HEK293T (cell line): ENCODE measurements around the gene HSDL2.

ENCODE experiments used
- CTCF ChIA-PET: fragments of 350-600 bp; formaldehyde crosslinking; extraction: SDS; loops from one replicate; lab custom pipeline; 2021; ENCODE audit warnings: antibody characterized with exemption, inconsistent platforms; lab: Yijun Ruan, JAX
- POLR2A ChIA-PET: fragments of 350-600 bp; formaldehyde crosslinking; extraction: SDS; loops from one replicate; lab custom pipeline; 2020; ENCODE audit warnings: antibody characterized with exemption, inconsistent platforms; lab: Yijun Ruan, JAX
- DNase-seq: peaks from one replicate; pipeline ENCODE4 v3.0.0; 2012; ENCODE audit warnings: mixed read lengths; ENCODE audit errors: extremely low spot score
- ARNT ChIP-seq: fragments of 450-650 bp; IDR thresholded peaks from 2 replicates; pipeline ENCODE4 v1.6.1; 2017; ENCODE audit warnings: mild to moderate bottlenecking
- BHLHE40 ChIP-seq: fragments of 450-650 bp; IDR thresholded peaks from 2 replicates; pipeline ENCODE4 v1.6.1; 2016; ENCODE audit warnings: mild to moderate bottlenecking, moderate library complexity, borderline replicate concordance
- CTBP1 ChIP-seq: fragments of 450-650 bp; IDR thresholded peaks from 2 replicates; pipeline ENCODE4 v1.6.1; 2016; ENCODE audit warnings: borderline replicate concordance
- ELF4 ChIP-seq: fragments of 450-650 bp; IDR thresholded peaks from 2 replicates; pipeline ENCODE4 v1.6.1; 2017; ENCODE audit warnings: antibody characterized with exemption
- FOXA1 ChIP-seq: fragments of 450-650 bp; IDR thresholded peaks from 2 replicates; pipeline ENCODE4 v1.6.1; 2016; ENCODE audit warnings: mild to moderate bottlenecking
- FOXK2 ChIP-seq: fragments of 450-650 bp; IDR thresholded peaks from 2 replicates; pipeline ENCODE4 v1.6.1; 2016; ENCODE audit warnings: mild to moderate bottlenecking
- FOXM1 ChIP-seq: fragments of 450-650 bp; IDR thresholded peaks from 2 replicates; pipeline ENCODE4 v1.6.1; 2017; ENCODE audit warnings: mild to moderate bottlenecking, borderline replicate concordance
- HDGF ChIP-seq: fragments of 450-650 bp; IDR thresholded peaks from 2 replicates; pipeline ENCODE4 v1.6.1; 2017; ENCODE audit warnings: antibody characterized with exemption, borderline replicate concordance
- L3MBTL2 ChIP-seq: fragments of 450-650 bp; conservative IDR thresholded peaks from 2 replicates; pipeline ENCODE4 v1.6.1; 2016; ENCODE audit warnings: mild to moderate bottlenecking
- LEF1 ChIP-seq: fragments of 450-650 bp; IDR thresholded peaks from 2 replicates; pipeline ENCODE4 v1.6.1; 2017; ENCODE audit warnings: mild to moderate bottlenecking, borderline replicate concordance
- NFRKB ChIP-seq: fragments of 450-650 bp; IDR thresholded peaks from 2 replicates; pipeline ENCODE4 v1.6.1; 2016; ENCODE audit warnings: mild to moderate bottlenecking, moderate library complexity
- SP1 ChIP-seq: fragments of 450-650 bp; IDR thresholded peaks from 2 replicates; pipeline ENCODE4 v1.6.1; 2017
- SUZ12 ChIP-seq: fragments of 450-650 bp; IDR thresholded peaks from 2 replicates; pipeline ENCODE4 v1.6.1; 2016; ENCODE audit warnings: mild to moderate bottlenecking
- TARDBP ChIP-seq: fragments of 450-650 bp; IDR thresholded peaks from 2 replicates; pipeline ENCODE4 v1.6.1; 2016
- ZNF384 ChIP-seq: fragments of 450-650 bp; IDR thresholded peaks from 2 replicates; pipeline ENCODE4 v1.6.1; 2016
- TF ChIP-seq, protein P1 (sequence below): fragments of 450-650 bp; IDR thresholded peaks from 2 replicates; pipeline ENCODE4 v1.6.1; 2016

HSDL2 gene

GRCh38 chr9:112447283-112447761, 67.4 kb downstream of the HSDL2 start:
- ChIA-PET CTCF (no interaction called here), POLR2A (no interaction called here)
- TF ChIP-seq FOXK2: no peak
- TF ChIP-seq, protein P1, sequence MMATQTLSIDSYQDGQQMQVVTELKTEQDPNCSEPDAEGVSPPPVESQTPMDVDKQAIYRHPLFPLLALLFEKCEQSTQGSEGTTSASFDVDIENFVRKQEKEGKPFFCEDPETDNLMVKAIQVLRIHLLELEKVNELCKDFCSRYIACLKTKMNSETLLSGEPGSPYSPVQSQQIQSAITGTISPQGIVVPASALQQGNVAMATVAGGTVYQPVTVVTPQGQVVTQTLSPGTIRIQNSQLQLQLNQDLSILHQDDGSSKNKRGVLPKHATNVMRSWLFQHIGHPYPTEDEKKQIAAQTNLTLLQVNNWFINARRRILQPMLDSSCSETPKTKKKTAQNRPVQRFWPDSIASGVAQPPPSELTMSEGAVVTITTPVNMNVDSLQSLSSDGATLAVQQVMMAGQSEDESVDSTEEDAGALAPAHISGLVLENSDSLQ: no peak
- TF ChIP-seq HDGF: no peak
- TF ChIP-seq NFRKB: no peak
- no peak for TF ChIP-seq SUZ12
- TF ChIP-seq ZNF384: no peak
- TF ChIP-seq BHLHE40: no peak
- TF ChIP-seq LEF1: no peak
- no peak for TF ChIP-seq CTBP1
- TF ChIP-seq FOXA1: no peak
- TF ChIP-seq SP1: no peak
- no peak for TF ChIP-seq ARNT
- no peak for TF ChIP-seq L3MBTL2
- no peak for TF ChIP-seq ELF4
- TF ChIP-seq TARDBP: no peak
- no peak for TF ChIP-seq FOXM1
- no peak for DNase-seq

GRCh38 chr9:112462855-112463254, 82.9 kb downstream of the HSDL2 start:
- no peak for DNase-seq
- ChIA-PET CTCF (no interaction called here), POLR2A (no interaction called here)
- TF ChIP-seq BHLHE40 (no peak), ELF4 (no peak), NFRKB (no peak), FOXM1 (no peak), ARNT (no peak), SUZ12 (no peak), ZNF384 (no peak), FOXK2 (no peak), HDGF (no peak), CTBP1 (no peak), L3MBTL2 (no peak), FOXA1 (no peak), TARDBP (no peak), LEF1 (no peak), SP1 (no peak)
- TF ChIP-seq, protein P1: no peak

DNA sequence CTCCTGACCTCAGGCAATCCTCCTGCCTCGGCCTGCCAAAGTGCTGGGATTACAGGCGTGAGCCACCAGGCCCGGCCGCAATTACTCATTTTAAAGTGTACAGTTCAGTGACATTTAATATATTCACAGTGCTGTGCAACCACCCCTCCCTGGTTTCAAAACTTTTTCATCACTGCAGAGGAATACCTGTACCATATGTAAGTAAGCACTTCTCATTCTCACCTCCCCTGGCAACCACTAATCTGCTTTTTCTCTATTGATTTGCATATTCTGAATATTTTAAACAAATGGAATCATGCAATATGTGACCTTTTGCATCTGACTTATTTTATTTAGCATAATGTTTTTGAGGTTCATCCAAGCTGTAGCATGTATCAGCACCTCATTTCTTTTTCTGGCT, 85.4 kb downstream of the HSDL2 start:
- DNase-seq: no peak
- CTCF ChIA-PET: no interaction called here
- POLR2A ChIA-PET: no interaction called here
- TF ChIP-seq ARNT (no peak), ELF4 (no peak), CTBP1 (no peak), ZNF384 (no peak), SUZ12 (no peak), FOXA1 (no peak), BHLHE40 (no peak), LEF1 (no peak), FOXK2 (no peak)
- TF ChIP-seq, protein P1: no peak

GRCh38 chr9:112472996-112473395, 93.1 kb downstream of the HSDL2 start:
- DNase-seq: no peak
- no peak for TF ChIP-seq BHLHE40
- POLR2A ChIA-PET: no interaction called here
- CTCF ChIA-PET: no interaction called here

DNA sequence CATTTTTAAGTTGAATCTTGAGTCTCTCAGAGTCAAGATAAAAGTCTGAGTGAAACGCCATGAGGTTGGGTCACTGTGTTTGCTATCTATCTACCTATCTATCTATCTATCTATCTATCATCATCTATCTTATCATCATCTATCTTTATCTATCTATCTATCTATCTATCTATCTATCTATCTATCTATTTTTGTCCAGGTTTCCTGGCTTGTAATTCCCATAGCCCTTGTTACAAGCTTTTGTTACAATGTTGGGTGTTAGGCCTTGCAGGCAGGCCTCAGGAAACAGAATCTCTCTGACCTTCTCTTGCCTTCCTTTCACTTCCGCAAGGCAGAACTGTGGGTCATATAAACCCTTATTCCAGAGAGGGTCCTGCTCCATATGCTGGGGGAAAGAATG, 94.1 kb downstream of the HSDL2 start:
- POLR2A ChIA-PET: no interaction called here
- TF ChIP-seq HDGF: no peak
- TF ChIP-seq SP1: no peak
- no peak for TF ChIP-seq FOXK2
- TF ChIP-seq BHLHE40: no peak
- no peak for TF ChIP-seq FOXM1
- TF ChIP-seq LEF1: no peak
- TF ChIP-seq ARNT: no peak
- TF ChIP-seq TARDBP: no peak
- no peak for TF ChIP-seq ZNF384
- no peak for TF ChIP-seq FOXA1
- no peak for TF ChIP-seq NFRKB
- no peak for TF ChIP-seq SUZ12
- no peak for TF ChIP-seq L3MBTL2
- DNase-seq: no peak
- CTCF ChIA-PET: no interaction called here

DNA sequence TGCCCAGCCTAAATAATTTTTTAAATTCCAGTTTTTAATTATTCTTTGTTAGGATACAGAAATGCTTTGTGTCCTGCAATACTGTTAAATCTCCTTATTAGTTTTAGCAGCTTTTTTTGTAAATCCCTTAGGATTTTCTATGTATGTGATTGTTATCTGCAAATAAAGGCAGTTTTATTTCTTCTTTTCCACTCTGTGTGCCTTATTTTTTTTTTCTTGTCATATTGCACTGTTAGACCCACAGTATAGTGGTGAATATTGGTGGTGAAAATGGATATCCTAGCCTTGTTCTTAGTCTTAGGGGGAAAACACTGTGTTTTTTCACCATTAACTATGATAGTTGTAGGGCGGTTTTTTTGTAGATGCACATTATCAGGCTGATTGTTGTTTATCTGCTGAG, 95.4 kb downstream of the HSDL2 start:
- POLR2A ChIA-PET: no interaction called here

More for the DNA sequence above, 95.4 kb downstream of the HSDL2 start:
- CTCF ChIA-PET: no interaction called here
- DNase-seq: no peak
- TF ChIP-seq HDGF (no peak), BHLHE40 (no peak), CTBP1 (no peak), ZNF384 (no peak), ARNT (no peak), L3MBTL2 (no peak), FOXM1 (no peak), SUZ12 (no peak)
